Upper lobe of right lung (tissue), 1 donor: ENCODE data around the gene ZNF586. TPM values are rescaled to one million over a fixed set of nuclear protein-coding genes. Genes with fewer than 3 reads are reported as not detected.
"Not testable (repeated sequence)": the region's sequence is repeated elsewhere in the genome, so short reads cannot be mapped to it uniquely, and the experiment has no call there.

Experiments
- ATAC-seq: fragments of 200-7000 bp; cut with Tn5 transposase; one replicate; pipeline ENCODE4 v1.9.1; 2020; ENCODE audit warnings: mild to moderate bottlenecking, moderate library complexity
- DNase-seq: peaks from one replicate; pipeline ENCODE4 v3.0.0-alpha.2; 2020
- H3K27ac ChIP-seq: fragments of 200-600 bp; one replicate; pipeline ENCODE4 v1.8.0; 2022
- H3K27me3 ChIP-seq: fragments of 200-600 bp; one replicate; pipeline ENCODE4 v1.8.0; 2022; ENCODE audit warnings: mild to moderate bottlenecking
- H3K36me3 ChIP-seq: fragments of 200-600 bp; one replicate; pipeline ENCODE4 v1.8.0; 2022
- H3K4me1 ChIP-seq: fragments of 200-600 bp; one replicate; pipeline ENCODE4 v1.8.0; 2022
- H3K4me3 ChIP-seq: fragments of 200-600 bp; one replicate; pipeline ENCODE4 v1.8.0; 2022; ENCODE audit warnings: mild to moderate bottlenecking
- H3K9me3 ChIP-seq: fragments of 200-600 bp; one replicate; pipeline ENCODE4 v1.8.0; 2022
- intact Hi-C: fragments of 100-400 bp; cut with DNase I; formaldehyde crosslinking; loops from one replicate; pipeline ENCODE4 v1.11.0; 2022
- total RNA-seq: library from RNA; stranded (reverse); fragmentation: NEBNext Ultra II Directional; extraction: Animal tissue kit (Norgen Biotek cat#: 25700); gene quantifications from one replicate; pipeline ENCODE4 v1.2.1, GENCODE V29; 2021
- TF ChIP-seq, protein P1 (sequence below): fragments of 200-600 bp; IDR thresholded peaks from one replicate; pipeline ENCODE4 v1.8.0; 2022; ENCODE audit warnings: antibody characterized with exemption
- donor health status: DM: no; HTN: yes; CAD: no; lungs with severe emphysema.

Gene ZNF586
- total RNA-seq, 1 donor from 2014 or later = 18.5 TPM

- H3K4me3 ChIP-seq = no peak overlapping the region
- H3K27me3 ChIP-seq = no peaks in the 10 kb centered on the region
- DNase-seq (no peak), ATAC-seq (no peak)
- peaks cover 34% of the 10 kb centered on the region for H3K36me3 ChIP-seq
- no peaks in the 10 kb centered on the region for H3K4me1 ChIP-seq
- no peak overlapping the region for H3K27ac ChIP-seq
- peaks cover 39% of the 10 kb centered on the region for H3K9me3 ChIP-seq
- intact Hi-C loops = no loop called here
- TF ChIP-seq, protein P1, sequence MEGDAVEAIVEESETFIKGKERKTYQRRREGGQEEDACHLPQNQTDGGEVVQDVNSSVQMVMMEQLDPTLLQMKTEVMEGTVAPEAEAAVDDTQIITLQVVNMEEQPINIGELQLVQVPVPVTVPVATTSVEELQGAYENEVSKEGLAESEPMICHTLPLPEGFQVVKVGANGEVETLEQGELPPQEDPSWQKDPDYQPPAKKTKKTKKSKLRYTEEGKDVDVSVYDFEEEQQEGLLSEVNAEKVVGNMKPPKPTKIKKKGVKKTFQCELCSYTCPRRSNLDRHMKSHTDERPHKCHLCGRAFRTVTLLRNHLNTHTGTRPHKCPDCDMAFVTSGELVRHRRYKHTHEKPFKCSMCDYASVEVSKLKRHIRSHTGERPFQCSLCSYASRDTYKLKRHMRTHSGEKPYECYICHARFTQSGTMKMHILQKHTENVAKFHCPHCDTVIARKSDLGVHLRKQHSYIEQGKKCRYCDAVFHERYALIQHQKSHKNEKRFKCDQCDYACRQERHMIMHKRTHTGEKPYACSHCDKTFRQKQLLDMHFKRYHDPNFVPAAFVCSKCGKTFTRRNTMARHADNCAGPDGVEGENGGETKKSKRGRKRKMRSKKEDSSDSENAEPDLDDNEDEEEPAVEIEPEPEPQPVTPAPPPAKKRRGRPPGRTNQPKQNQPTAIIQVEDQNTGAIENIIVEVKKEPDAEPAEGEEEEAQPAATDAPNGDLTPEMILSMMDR = no peak
Measured at GRCh38 chr19:57779220-57779845, 9.9 kb downstream of the ZNF586 start.

DNA sequence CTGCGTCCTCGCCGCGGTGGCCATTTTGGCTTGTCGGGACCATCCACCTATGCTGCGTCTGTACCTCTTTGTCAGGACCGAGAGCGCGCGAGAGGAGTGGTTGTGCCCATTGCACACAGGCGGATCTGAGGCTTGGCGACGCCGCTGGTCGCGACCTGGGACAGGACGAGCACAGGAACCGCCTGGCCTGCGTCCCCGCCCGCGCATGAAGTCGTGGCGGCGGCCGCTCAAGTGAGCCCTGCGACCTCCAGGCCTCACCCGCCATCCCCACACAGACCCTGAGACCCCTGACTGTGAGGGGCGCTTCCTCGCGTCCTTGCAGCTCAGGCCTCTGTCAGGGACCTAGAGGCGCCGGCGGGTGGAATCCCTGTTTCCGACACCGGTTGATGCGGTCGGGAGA is 16.8 kb downstream of the ZNF586 start:
- Histone ChIP-seq H3K4me3 (no peak overlapping the region), H3K36me3 (no peaks in the 10 kb centered on the region), H3K27ac (no peak overlapping the region), H3K27me3 (no peaks in the 10 kb centered on the region), H3K9me3 (peaks cover 16% of the 10 kb centered on the region), H3K4me1 (no peaks in the 10 kb centered on the region)
- ATAC-seq = peak; percentile 15
- intact Hi-C loops = no loop called here
- no peak for DNase-seq
- TF ChIP-seq, protein P1 = no peak

GRCh38 chr19:57786906-57787305 is 17.4 kb downstream of the ZNF586 start:
- Histone ChIP-seq H3K36me3 (no peaks in the 10 kb centered on the region), H3K4me3 (no peak overlapping the region), H3K27ac (no peak overlapping the region), H3K4me1 (no peaks in the 10 kb centered on the region), H3K9me3 (peaks cover 16% of the 10 kb centered on the region), H3K27me3 (no peaks in the 10 kb centered on the region)
- no peak for DNase-seq
- TF ChIP-seq, protein P1 = no peak
- intact Hi-C loops = no loop called here
- ATAC-seq = no peak

- Histone ChIP-seq H3K4me1 (no peaks in the 10 kb centered on the region), H3K9me3 (peaks cover 16% of the 10 kb centered on the region), H3K27ac (no peak overlapping the region), H3K4me3 (no peak overlapping the region), H3K36me3 (no peaks in the 10 kb centered on the region), H3K27me3 (no peaks in the 10 kb centered on the region)
- DNase-seq (no peak), ATAC-seq (no peak)
- TF ChIP-seq, protein P1 = no peak
- intact Hi-C loops = no loop called here
Measured at GRCh38 chr19:57788114-57788692, 18.7 kb downstream of the ZNF586 start.

DNA sequence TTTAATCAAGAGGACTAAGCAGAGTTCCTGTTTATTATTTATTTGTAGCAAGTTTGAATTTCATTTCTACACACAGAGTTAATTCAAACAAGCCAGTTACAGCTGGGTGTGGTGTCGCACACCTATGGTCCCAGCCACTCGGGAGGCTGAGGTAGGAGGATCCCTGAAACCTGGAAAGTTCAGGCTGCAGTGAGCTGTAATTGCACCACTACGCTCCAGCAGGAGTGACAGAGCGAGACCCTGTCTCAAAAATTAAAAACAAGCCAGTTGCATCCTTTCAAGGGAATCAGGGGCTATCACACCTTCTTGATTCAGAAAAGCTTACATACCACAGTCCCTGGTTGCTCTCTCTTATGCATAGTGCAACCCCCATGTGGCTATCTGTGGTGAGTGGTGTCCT is 19.8 kb downstream of the ZNF586 start:
- DNase-seq (no peak), ATAC-seq (no peak)
- Histone ChIP-seq H3K4me1 (no peaks in the 10 kb centered on the region), H3K27me3 (no peaks in the 10 kb centered on the region), H3K36me3 (no peaks in the 10 kb centered on the region), H3K27ac (no peak overlapping the region), H3K9me3 (peaks cover 12% of the 10 kb centered on the region), H3K4me3 (no peak overlapping the region)
- TF ChIP-seq, protein P1 = no peak
- intact Hi-C loops = no loop called here

GRCh38 chr19:57796580-57796979 is 27.1 kb downstream of the ZNF586 start:
- peaks cover 13% of the 10 kb centered on the region for H3K36me3 ChIP-seq
- intact Hi-C loops, H3K9me3 ChIP-seq: not testable (repeated sequence)

More at GRCh38 chr19:57796580-57796979, 27.1 kb downstream of the ZNF586 start:
- DNase-seq, H3K4me3 ChIP-seq, ATAC-seq, H3K27ac ChIP-seq, H3K4me1 ChIP-seq, H3K27me3 ChIP-seq: not testable (repeated sequence)
